ENCODE data around the gene WHRN.

GRCh38 chr9:114395768-114396167 is 109.5 kb downstream of the WHRN start:
- TF ChIP-seq CTCF (IDR thresholded peaks at IDR 0.05; ENCODE audit: low read depth, low read length) (no peak), MYC (IDR thresholded peaks at IDR 0.05; ENCODE audit: low read depth, low read length) (no peak)

Measured in NB4 (cell line).